HG03558 (cell line): Measurements from ENCODE around the gene OSM.

Experiments
- ATAC-seq: cut with Tn5 transposase; IDR thresholded peaks from one replicate; pipeline ENCODE4 v1.9.1; 2021; ENCODE audit warnings: moderate number of reproducible peaks; ENCODE audit not compliant: unreplicated experiment; ENCODE audit errors: extremely low read depth

The OSM gene

GRCh38 chr22:30266445-30267381 is at the start of gene OSM:
TSS of gene OSM (minus strand) at chr22:30266851. CDS start at chr22:30266799, 52 bp downstream.
- ATAC-seq: no peak

GRCh38 chr22:30315962-30316576 is 49.4 kb upstream of the OSM start:
- no peak for ATAC-seq

GRCh38 chr22:30314915-30315314 is 48.3 kb upstream of the OSM start:
- ATAC-seq: no peak

DNA sequence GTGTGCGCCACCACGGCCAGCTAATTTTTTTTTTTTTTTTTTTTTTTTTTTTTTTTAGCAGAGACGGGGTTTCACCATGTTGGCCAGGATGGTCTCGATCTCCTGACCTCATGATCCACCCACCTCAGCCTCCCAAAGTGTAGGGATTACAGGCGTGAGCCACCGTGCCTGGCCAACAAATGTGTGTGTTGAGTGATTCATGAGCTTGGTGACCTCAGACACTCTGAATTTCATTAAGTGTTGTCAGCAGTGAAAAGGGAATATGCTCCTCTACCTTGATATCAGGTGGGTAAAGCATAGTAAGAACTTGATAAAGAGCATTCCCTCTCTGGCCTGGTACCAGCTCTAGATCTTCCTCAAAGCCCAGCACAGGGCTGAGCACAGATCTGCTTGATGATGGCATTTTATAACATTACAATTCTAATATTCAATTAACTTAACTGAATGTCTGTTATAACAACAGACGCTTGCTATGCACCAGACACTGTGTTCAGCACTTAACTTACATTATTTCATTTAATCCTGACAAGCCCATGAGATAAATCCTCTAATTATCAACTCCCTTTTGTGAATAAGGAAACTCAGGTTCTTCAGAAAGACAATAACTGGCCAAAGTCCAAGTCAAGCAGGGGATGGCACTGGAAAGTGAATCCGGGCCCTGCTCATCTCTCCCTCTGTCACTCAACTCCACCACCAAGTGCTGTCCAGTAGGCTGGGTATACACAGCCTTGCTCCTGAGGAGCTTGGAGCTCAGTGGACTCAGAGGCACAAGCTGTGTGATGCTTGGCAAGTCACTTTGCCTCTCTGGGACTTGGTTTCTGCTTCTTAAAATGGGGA is 47.1 kb upstream of the OSM start:
- ATAC-seq: no peak

DNA sequence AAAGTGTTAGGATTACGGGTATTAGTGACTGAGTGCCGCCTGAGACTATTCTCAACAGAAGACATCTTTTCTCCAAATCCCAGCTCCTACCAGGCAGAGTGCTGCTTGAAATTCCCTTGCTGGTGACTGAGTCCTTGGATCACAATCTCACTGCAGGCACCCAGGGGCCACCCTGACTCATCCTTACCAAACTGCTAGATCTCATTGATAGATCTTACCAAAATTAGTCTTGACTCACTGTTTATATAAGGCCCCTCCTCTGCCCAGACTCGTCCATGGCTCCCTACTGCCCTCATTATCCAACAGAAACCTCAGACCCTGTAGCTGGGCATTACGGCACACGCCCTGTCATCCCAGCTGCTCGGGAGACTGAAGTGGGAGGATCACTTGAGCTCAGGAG is 45.4 kb upstream of the OSM start:
- ATAC-seq: no peak

- no peak for ATAC-seq
These were observed 44.5 kb upstream of the OSM start for GRCh38 chr22:30310881-30311771.

DNA sequence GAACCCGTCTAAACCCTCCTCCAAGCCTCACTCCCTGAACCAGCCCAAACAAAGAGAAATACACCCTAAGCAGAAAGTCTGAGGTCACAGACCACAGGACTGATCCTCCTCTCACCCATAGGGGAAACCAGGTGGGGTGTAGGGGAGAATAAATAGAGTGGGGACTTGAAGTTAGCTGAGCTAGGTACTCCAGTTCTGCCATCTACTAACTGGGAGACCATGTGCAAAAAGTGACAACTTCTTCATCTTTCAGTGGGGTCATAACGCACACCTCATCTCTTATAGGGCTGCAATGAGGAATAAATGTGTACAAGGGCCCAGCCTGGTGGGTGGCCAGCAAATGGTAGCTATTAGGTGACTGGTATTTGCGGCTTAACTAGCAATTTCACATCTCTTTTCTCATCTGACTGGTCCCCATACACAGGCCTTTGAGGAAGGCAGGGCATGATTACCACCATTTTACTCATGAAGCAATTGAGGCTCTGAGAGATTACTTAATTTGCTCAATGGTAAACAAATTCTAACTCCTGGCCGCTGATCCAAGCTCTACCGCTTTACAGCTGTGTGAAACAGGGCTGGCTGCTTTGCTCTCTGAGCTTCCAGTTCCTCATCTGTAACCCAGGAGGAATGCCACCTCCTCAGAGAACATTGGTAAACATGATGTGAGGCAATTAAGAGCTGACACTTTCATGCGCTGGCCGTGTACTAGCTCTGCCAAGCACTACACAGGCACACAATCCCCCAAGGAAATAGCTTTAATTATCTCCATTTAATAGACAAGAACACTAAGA is 43.5 kb upstream of the OSM start:
- no peak for ATAC-seq

DNA sequence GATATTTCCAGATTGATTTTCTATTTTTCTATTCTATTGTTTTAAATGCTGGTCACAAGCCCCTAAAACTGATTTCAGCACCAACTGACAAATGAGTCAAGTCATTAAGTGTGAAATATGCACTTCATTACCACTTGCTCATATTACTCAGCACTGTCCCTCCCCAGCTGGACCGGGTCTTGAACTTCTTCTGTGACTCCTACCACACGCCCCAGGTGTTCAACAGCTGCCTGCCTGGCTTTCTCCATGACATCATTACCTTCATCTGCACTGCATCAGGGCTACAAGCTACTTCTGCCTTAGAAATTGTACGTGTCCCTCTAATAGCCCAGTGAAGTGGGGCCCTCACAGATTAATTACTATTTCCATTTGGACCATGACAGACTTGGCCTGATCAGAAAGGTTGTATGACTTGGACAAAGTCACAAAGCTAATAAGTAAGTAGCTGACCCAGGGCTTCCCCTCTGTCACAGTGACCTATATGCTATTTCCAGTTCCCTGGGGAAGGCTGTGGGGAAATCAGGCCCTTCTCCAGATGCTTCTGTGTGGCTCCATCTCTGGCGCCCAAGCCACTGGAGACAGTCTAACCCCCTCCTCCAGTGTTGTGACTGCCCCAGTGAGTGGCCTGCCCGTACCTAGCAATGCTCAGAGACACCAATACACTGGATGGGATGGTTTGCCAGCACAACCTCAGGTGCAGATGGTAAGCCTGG is 42.0 kb upstream of the OSM start:
- no peak for ATAC-seq

DNA sequence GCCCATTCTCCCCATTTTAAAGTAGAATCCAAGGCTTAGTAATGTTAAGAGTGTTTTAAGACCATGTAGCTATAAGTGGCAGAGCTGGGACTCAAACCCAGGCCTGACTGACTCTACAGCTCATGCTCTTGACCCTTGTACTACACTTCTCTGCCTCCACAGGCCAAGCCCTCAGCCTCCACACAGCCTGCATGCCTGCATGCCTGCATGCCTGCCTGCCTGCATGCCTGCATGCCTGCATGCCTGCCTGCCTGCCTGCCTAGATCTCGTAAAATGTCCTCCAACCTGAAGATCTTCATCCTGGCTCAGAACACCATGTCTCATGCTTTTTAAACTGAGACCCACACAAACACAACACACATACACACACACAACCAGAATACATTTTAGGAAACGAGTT is 41.4 kb upstream of the OSM start:
- no peak for ATAC-seq

DNA sequence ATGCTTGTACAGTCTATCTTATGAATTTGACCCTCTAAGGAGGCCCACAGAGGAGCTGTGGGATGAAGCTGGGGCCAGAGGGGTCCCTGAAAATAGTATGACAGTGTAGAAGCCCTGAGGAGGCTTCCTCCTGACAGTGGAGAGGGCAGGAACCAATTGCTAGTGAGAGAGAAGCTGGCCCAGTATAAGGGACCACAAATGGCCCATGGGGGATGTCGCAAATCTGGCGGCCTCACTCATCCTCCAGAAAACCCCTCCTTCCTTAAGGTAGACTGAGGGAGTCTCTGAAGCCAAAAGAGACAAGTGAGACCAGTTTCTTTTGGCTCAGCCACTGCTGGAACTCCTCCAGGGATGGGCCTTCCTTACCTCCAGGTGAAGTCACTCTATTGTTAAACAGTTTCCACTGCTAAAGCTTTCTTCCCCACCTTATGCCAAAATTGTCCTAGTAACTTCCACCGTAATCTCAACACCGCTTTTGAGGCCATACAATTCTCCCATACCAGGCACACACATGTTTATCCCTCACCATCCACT is 40.5 kb upstream of the OSM start:
- ATAC-seq: no peak

- no peak for ATAC-seq
These were observed 40.0 kb upstream of the OSM start for GRCh38 chr22:30306627-30307011.

DNA sequence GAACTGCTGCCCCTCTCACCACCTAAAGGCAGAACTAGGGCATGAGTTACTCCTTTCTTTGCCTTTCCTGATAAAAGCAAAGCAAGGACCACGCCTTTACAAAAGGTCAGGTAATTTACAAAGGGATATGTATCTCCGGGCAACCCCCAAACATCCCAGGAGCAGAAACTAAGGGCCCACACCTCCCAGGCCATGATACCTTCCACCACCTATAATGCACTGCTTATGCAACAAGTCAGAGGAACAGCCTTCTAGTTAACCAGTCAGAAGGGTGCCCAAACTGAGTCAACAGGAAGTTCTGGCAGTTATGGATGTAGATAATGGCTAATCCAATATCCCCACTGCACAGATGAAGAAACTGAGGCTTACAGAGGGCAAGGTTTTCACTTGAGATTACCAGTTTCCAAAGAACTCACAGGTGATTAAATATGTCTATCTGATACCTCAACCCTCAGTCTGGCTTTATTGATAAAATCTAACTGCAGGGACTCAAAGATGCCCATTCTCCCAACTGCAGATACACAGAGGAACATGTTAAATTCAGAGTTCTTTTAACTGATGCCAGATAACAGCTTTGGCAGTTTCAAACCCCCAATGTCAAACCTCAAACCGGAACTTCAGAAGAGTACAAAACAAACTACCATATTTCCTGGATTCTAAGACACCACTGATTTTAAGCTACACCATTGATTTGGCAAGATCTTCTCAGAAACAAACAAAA is 39.4 kb upstream of the OSM start:
- no peak for ATAC-seq

DNA sequence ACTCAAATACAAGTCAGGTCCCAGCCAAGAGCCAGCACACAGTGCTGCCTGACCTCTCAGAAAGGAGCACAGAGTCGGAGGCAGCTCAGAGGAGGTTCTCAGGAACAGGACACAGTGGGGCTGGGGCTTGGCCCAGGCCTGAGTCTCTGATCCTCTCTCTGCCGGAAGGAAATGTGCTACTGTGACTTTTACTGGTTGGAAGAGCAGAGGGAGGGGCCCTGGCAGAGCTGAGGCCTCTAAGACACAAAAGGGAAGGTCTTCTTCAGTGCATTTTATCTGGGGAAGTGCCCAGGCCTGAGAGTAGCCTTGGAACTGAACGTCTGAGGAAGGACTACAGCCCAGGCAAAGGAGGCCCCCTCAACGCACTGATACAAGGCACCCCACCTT is 38.9 kb upstream of the OSM start:
- no peak for ATAC-seq

GRCh38 chr22:30304495-30305244 is 38.0 kb upstream of the OSM start:
- ATAC-seq: no peak

DNA sequence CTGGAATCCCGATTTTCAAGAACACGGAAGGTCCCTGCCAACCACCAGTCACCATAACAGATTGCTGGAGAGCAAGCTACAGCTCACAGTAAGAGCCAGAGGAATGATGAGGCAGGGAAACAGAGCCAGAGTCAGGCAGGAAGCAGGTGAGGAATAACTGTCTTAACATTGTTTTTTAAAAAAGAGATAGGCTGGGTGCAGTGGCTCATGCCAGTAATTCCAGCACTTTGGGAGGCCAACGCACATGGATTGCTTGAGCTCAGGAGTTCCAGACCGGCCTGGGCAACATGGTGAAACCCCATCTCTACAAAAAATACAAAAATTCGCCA is 36.1 kb upstream of the OSM start:
- no peak for ATAC-seq

DNA sequence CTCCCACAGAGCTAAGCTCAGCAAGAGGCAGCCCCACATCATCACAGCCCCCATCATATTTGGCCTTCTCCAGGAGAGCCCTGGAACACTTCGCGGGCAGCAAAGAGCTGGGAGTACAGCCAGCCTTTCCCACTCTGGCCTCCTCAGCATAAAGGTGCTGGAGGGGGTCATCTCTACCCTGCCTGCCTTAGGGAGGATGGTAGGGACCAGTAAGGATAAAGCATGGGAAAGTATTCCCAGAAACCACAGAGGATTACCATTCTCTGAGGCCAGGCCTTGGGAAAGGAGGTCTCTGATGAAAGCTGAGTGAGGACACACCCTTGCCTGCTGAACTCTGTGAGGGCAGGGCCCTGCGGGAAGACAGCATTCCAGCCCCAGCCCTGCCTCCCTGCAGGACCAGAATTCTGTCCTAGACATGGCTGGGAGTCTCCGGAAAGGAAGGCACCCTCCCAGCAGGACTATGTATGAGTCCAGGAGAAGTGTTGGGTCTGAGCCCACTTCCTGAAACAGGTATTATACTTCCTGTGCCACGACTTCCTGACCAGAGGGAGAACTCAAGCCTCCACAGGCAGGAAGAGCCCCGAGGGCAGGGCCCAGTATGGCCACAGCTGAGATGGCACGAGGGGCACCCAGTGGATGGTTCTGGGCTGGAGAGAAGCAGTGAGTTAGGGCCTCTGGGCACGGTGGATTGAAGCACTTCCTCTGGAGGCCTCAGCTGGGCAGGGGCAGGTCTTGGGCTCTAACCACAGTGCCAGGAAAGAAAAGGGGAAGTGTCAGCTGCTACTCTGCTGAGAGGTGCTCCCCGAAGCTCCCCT is 35.6 kb upstream of the OSM start:
- ATAC-seq: no peak
